Stimulated activated CD4-positive, alpha-beta T cell treated with anti-CD3 and anti-CD28 coated beads, Interleukin-2, amount 100 ng/mL, for 48 hours (primary cell): ENCODE results near the gene CKB.

Experiments
- DNase-seq, 2 donors: peaks; one replicate each; pipeline ENCODE4 v3.0.0-alpha.2; 2020

CKB gene

DNA sequence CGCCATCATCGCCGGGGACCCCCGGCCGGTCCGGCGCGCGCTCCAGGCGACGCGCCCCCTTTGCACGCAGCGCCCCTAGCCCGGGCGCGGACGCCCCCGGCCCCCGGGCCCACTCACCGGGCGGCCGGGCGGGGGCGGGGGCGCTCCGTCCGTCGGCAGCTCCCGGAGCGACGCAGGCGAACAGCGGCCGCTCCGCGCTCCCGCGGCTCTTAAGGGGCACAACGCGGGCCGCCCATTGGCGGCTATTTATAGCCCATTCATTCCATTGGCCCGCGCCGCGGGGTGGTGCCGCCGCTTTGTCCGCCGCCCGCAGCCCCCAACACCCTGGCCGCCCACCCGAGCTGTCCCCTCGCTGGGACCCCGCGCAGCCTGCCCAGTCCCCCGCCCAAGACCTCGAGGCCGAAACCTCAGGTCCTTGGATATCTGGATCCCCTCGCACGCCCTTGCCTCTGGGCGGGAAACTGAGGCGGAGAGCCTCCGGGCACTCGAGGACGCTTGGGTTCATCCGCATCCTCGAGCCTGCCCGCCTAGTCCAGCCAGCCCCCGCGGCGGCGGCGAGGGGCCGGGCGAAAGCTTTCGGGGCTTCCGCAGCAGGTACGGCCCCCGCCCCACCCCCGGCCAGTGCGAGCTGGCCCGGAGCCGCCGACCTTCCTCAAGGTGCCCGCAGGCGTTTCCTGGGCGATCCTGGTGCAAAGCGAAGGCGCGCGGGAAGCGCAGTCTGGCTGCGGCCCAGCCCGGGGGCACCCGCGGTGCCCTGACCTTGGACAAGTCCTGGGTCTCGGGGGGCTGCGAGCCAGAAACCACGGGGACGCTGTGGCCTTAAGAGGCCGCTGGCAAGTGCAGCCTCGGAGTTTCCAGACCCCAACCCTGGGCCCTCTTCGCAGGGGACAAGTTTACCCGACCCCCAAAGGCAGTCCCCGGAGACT is at the start of gene CKB:
CKB (minus strand) TSS at position 182 of the 926 bp plus-strand sequence. CDS start 337 bp downstream, outside the sequence.
- DNase-seq = no peak

DNA sequence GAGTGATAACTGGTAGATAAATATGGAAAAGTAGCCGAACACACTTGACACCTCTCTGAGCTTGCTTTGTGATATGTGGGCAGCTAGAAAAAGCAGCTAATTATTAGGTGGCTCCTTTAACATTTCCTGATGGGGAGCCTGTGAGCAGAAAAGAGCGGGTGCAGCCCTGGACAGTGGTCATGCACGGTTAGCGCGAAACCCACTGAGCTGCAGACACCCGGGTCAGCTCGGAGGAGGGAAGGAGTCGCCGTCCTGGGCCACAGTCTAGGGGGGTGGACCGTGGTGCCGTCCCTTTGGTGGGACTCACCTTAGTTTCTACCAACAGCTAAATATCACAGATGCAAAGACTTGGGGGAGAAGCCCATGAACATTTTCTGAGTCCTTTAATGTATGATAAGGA is 46.8 kb upstream of the CKB start:
- DNase-seq = no peak

DNA sequence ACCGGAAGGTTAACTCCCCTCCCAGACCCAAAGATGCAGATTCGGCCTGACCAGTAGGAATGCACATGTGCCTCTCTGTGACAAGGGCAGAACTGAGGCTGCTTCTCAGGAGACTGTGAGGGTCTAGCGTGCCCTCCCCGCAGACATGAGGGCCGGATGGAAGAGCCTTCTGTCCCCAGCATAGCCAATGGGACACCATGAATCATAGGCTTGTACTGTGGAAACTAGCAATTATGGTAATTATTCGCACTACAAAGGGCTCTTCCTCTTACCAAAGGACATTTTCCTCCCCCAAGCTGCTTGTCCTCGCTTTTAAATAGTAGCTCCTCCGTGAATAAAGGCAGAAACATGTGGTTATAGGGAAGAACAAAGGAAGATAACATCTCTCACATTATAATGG is 46.3 kb upstream of the CKB start:
- DNase-seq = no peak

DNA sequence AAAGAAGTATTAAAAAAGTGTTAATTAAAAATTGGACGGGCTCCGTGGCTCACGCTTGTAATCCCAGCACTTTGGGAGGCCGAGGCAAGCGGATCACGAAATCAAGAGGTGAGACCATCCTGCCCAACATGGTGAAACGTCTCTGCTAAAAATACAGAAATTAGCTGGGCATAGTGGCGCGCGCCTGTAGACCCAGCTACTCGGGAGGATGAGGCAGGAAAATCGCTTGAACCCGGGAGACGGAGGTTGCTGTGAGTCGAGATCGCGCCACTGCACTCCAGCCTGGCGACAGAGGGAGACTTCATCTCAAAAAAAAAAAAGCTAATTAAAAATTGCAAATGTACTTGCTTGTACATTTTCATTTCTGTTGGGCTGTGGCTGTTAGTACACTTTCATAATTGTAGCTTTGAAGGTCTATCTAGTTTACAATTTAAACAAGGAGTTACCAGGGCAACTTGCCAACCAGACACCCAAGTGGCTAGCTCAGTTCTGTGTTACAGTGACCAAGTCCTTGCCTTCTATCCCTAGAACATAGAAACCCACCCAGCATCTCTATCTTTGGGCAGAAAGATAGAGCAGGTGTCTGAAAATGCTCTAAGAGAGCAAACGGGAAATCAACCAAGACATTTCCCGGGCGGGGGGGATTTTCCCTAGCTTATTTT is 41.3 kb upstream of the CKB start:
- no peak for DNase-seq

DNA sequence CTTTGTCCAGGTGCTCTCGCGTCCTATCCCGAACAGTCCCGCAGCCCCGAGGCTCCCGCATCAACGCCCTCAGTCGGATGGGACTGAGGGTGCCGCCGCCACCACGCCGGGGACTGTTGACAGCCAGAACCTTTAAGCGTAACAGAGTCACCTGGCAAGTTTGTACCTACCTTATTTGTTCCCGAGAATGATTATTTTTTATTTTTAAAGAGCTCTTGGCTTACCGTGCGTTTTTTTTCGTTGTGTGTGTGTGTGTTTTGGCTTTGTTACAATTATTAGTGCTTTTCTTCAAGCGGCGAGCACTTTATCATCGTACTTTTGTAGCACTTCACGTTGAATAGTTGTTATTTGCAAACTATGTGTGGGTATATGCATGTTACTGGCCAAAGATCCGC is 40.6 kb upstream of the CKB start:
- no peak for DNase-seq

DNA sequence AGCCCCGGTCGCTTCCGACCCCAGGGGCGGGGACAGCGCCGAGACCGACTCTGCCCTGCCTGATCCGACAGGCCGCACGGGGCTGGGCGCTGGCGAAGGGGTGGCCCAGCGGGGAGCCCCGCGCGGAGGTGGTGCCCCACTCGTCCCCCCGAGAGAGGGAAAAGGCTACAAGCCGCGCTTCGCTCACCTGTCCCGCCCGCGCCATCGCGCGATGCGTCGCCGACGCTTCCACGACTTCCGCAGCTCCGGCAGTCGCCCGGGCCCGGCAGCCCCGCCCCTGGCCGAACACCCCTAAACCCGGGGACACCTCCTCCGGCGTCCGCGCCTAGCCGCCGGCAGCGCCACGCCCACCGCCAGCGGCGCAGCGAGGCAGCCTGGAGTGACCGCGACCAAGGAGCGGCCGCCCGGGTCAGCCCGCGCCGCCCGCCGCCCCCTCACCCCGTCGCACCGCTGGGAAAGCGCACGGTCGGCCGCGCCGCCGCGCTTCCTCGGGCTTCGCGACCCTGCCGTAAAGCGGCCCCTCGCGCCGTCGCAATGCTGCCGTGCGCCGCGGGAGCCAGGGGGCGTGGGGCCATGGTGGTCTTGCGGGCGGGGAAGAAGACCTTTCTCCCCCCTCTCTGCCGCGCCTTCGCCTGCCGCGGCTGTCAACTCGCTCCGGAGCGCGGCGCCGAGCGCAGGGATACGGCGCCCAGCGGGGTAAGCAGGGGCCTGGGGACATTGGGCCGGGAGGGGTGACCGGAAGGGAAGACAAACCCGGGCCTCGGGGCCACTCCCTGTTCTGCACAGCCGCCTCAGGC is 40.0 kb upstream of the CKB start, which contains the start of the genes BAG5 and COA8:
BAG5 (minus strand) TSS at position 229 of the 797 bp plus-strand sequence. CDS start 1,493 bp downstream, outside the sequence.
COA8 (plus strand) TSS at position 532 of the 797 bp plus-strand sequence; CDS start at position 574, 42 bp downstream.
- peak; percentile 79 to 80 for DNase-seq

DNA sequence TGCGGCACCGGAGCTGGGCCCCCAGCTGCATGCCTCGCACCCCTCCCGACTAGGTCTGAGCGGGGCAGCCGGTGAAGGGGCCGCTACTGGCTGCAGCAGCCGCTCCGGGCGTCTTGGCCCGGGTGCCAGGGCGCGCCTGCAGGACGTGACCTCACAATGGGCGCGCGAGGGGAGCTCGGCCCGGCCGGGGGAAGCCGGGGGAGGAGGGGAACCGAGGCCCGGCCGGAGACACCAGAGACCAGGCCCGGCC is 39.5 kb upstream of the CKB start:
- no peak for DNase-seq

DNA sequence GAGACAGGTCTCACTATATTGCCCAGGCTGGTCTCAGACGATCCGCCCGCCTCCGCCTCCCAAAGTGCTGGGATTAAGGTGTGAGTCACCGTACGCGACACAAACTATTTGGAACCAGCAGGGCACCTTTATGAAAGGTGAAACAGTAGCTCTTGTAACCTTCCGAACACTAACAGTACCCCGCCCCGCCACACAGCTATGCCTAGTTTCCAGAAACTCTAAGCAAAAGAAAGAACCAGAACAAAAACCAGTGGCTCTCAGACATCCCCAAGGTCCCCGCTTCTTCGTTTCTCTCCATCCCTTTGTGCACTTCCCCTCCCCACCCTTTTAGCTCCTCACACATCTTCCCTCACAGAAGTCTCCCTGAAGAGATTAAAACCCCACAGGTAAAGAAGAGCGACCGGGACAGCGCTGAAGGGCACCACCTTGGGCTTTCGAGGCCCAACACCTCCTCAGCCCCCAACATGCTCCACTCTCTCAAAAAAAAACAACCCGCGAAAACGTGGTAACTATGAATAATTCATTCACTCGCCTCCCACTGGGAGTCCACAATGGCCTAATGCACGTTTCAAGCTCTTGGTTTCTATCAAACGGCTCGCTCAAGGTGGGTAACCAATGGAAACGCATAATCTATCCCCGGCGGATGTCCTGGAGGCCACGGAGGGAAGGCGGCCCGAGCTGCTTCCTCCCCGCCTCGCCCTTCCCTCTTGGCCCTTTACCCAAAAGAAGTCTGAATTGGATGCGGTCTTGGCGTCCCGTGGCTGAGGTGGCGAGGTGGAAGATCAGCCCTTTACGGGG is 39.0 kb upstream of the CKB start:
- DNase-seq = peak; percentile 30 to 35

DNA sequence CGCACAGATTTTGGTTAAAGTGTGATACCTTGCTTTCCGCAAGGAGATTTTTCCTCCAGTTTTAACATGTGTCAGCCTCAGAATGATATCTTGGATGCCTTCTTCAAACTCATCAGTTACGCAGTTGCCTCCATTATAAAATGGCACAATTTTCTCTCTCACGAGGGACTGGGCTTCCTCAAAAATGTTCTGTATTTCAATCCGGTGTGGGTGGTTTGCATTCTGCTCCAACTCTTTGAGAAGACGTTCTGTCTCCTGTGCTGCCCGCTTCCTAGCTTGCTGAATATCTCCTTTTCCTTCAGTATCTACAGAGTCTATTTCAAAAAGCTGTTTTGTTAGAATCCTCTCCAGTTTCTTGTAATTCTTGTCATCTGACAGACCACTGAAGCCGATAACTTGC is 38.1 kb upstream of the CKB start:
- no peak for DNase-seq

DNA sequence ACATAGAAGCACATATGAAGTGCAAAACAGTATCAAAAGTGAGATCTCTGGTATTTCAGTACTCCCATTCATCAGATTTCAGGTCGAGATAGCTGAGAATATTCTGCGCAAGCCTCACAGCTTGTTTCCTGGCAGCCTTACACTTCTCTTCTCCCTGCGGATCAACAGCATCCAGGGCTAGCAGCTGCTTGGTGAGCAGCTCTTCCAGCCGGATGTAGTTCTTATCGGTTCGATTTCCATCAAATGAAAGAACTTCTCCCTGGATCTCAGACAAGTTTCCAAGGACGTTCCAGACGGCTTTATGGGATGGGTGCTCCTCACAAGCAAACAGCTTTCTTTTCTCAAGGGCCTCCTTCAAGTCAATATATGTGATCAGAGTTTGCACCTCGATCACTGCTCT is 37.1 kb upstream of the CKB start:
- DNase-seq = no peak

DNA sequence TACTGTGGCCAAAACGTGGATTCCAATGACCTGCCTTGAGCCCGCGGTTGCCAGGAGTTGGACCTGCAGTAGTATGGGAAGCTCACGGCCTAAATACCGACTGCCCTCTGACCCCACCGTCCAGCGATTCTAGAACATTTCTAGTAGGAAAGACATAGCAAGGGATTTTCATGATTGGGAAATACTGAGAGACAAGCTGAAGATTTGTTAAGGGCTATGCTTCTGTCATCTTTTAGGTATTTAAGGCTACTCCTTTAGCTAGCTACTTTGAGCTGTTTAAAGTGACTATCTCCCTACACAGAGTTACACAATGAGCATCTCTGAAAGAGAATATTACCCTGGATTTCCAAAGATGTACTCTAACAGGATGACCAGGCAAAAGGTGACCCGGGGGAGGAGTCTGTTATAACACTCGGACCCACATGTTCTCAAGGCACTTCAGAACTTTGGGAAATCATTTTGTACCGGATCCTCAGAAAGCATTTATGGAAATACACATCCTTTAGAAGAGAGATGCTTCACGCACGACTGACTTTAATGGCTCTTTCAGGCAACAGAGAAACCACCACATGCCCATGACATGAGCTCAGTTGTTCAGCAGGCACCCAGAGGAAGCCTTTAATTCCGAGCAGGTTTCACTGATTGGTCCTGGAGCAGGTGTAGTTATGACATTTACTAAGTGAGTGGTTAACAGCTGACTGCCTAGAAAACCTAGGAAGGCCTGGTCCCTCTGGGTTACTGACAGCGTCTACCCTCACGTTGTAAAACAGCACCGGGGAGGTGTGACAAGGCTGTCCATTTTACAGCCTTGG is 35.6 kb upstream of the CKB start:
- no peak for DNase-seq

DNA sequence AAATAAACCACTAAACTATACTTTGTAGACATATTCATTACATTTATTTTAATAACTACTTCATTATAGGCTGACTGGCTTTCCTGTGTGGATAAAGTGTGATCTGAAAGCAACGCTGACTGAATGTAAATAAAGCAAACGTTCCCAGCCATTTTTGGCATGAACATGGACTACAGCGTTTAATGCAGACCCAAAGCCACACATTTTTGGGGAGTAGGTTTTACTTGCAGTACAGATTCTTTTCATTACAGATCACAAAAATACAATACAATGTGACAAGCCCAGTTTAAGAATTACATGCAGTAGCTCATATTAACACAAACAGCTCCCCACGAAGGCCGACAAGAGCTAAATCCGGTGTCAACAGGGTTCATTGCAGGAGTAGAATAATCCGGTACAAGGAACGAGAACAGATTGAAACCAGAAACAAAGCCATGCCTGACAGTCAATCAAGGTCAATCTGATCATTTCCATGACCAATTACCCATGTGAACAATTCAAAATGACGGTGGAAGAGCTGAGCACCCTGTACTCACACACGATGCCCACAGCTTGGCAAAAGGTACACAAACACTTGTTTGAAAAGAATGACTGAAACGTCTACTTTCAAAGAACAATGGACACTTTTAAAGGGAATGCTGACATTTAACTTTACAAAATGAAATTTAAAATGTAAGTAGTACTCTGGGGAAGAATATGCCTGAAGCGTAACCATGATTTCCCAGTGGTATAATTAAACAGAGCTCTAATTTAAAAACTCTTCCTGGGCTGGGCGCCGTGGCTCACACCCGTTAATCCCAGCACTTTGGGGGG is 34.5 kb upstream of the CKB start:
- no peak for DNase-seq

DNA sequence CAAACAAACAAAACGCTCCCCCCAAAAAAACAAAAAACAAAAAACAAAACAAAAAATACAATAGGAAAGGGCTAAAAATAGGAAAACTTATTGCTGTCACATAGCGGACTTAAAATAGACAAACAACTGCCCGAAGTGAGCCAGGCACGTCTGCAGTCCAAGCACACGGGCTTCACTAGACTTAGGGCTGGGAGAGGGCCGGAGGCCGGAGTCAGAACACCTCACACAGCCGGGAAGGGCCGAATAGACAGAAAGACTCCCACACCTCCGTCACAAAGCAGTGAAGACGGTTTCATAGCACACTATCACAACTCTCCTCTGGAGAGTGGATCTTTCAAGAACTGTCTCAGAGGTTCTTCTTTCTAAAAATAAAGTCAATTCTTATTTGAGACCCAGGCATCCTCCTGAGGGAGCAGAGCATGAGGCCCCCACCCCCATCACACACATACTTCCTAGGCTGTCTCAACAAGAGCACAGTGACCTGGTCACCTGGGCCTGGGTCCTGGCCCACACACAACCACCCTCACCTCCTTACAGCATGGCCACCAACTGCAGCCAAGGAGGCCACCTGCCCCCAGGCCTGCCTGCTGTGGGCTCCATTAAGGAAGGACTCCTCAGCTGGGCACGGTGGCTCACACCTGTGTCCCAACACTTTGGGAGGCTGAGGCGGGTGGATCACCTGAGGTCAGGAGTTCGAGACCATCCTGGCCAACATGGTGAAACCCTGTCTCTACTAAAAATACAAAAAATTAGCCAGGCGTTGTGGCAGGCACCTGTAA is 33.1 kb upstream of the CKB start:
- DNase-seq = no peak

DNA sequence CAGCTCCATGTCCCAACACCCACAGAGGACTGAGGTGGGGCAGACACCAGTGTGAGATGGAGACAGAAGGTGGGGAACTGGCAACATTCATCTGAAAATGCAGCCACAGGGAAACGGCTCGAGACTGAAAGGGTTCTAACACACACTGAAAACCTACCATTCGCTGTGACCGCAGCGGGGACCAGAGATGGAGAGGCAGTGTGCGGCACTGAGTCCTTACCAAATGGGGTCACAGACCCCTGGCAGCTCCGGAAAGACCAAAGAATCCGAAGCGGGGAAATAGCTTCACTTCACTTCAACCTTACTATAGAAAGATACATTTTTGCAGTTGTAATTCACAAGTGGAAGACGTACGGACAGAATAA is 30.2 kb upstream of the CKB start:
- DNase-seq = no peak

DNA sequence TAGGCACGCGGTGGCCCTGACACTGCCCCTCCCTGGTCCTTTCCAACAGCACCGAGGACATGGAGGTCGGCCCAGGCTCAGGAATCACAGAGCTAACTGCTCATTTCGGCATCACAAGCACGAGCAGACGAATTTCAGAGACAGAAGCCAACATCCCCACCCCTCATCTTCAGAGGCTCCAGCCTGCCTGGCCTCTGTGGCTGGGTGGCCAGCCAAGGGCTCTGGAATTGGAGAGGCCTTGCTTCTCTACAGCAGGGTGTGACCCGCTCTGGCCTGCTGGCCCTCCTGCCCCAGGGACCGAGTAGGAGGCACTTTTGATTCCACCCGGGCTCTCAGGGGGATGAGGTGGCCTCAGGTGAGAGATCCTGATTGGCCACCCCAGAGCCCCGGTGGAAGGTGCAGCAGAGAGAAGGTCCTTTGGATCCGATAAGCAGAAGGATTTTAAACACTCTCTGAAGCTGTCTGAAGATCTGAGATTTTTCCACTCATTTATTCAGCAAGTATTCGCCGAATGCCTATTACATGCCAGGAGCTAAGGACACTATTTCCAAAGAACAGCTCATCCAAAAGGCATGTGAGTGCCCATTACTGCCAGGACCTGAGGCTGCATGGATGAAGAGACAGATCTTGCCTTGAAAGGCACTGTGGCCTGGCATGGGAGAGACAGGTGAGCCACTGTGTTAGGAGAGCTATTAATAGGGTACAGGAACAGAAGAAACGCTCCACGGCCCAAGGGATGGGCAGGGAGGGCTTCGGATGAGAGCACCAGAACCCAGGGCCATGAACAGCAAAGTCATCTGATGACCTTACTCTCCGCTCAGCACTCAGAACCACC is 29.6 kb upstream of the CKB start:
- no peak for DNase-seq

DNA sequence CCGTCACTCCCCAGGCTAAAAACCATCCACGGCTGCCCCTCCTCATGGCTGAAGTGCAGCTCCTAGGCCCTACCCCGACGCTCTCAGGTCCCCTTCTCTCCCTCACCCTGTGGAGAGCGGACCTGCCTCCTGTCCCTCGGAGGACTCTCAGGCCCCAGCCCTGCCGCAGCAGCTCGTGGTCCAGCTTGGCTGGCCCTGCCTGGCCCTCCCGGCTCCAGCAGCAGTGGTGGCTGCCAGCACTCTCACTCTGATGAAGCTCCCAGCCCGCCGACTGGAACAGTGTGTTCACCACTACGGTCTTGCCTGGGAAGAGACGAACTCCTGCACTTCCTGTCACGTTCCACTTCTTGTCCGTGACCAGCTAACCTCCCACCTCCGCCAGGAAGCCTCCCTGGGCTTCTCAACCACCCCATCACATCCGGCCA is 28.7 kb upstream of the CKB start:
- DNase-seq = no peak

DNA sequence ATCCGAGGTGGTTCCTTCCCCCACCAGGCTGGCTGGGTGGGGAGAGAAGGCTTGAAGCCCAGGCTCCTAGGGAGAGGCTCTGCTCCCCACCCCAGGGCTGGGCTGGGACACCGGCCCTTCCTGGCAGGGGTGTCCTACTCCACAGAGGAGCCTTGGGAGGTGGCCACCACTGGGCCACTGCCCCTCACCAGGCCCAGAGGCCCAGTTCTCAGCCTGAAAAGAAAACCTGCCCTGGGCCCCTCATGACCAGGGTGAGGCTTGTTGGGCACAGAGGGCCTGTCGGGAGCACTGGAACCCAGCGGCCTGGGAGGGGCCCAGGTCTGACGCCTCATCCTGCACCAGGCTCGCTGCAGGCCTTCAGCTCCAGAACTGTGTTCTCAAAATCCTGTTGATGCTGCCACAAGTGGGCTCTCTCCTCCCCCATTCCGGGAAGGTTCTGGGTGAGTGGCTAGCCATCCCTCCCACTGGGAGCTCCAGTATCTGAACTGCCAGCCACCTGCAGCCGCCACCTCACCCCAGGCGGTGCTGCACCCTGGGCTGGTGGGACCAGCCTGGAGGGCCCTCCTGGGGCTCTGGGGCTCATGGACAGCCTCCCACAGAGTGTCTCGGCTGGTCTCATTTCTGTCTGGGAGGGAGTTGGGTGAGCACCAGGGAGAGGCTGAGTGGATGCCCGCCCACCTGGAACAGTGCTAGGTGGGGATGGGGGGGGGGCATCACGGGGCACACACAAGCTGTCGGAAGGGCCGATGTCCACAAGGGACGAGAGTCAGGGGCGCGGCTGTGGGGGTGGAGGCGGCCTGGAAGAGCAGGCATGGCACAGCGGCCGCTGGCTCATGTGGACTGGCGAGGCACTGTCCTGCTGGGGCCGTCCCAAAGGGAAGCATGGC is 28.1 kb upstream of the CKB start:
- DNase-seq = no peak
